K562 (cell line): ENCODE results near the gene CDIPT. TPM values are rescaled to one million over a fixed set of nuclear protein-coding genes. Genes with fewer than 3 reads are reported as not detected.

ENCODE experiments used
- CCNT2 ChIP-seq: IDR thresholded peaks from 2 replicates; pipeline ENCODE4 v1.6.1; 2011; ENCODE audit warnings: borderline replicate concordance, low read depth, mild to moderate bottlenecking, moderate library complexity, mixed read lengths, low read length; ENCODE audit not compliant: insufficient read length; ENCODE audit errors: extremely low read depth
- CXXC5 ChIP-seq: fragments of 250-450 bp; sonication (Bioruptor Pico); IDR thresholded peaks from 2 replicates; pipeline ENCODE4 v1.8.0; 2022; ENCODE audit warnings: inconsistent platforms, mild to moderate bottlenecking, moderate library complexity
- ILF3 ChIP-seq: fragments of 450-650 bp; IDR thresholded peaks from 2 replicates; pipeline ENCODE4 v1.6.1; 2018; ENCODE audit warnings: antibody characterized with exemption, mild to moderate bottlenecking, moderate library complexity, borderline replicate concordance
- MBD2 ChIP-seq: sonication (generic); IDR thresholded peaks from 2 replicates; pipeline ENCODE4 v1.6.1; 2016; ENCODE audit warnings: low read depth, borderline replicate concordance
- SIN3B ChIP-seq: fragments of 450-650 bp; IDR thresholded peaks from 2 replicates; pipeline ENCODE4 v1.6.1; 2017; ENCODE audit warnings: low read depth, mild to moderate bottlenecking, moderate library complexity
- SREBF1 ChIP-seq: fragments of 150-350 bp; IDR thresholded peaks from 2 replicates; pipeline ENCODE4 v1.6.1; 2014; ENCODE audit warnings: antibody characterized with exemption, low read depth, low read length, borderline replicate concordance
- TAF7 ChIP-seq: fragments of 450-650 bp; IDR thresholded peaks from 2 replicates; pipeline ENCODE4 v1.6.1; 2016; ENCODE audit warnings: missing genetic modification characterization, missing compliant biosample characterization
- TEAD4 ChIP-seq, 2 experiments: sonication (generic) in 1 of 2; formaldehyde crosslinking in 1 of 2; IDR thresholded peaks; 2 replicates each; pipeline versions ENCODE4 v1.6.1 to v1.8.0; 2012 to 2022; ENCODE audit warnings: borderline replicate concordance in 1 of 2, inconsistent platforms in 1 of 2, low read length in 1 of 2, mild to moderate bottlenecking in 1 of 2, missing genetic modification reagents in 1 of 2
- TRIM24 ChIP-seq, 2 experiments: fragments of 450-650 bp; IDR thresholded peaks; 2 replicates each; pipeline ENCODE4 v1.6.1; 2016
- ZNF324 ChIP-seq: fragments of 250-450 bp; sonication (Bioruptor Pico); IDR thresholded peaks from 2 replicates; pipeline ENCODE4 v1.4.0; 2020; ENCODE audit warnings: mild to moderate bottlenecking
- polyA plus RNA-seq, 8 experiments: library from polyadenylated mRNA; depleted of rRNA in 4 of 8; stranded (reverse) in 5 of 8; unstranded in 3 of 8; fragments of >200 nt; fragmentation: Nextera tagmentation in 2 of 8; fragmentation: Illumina TruSeq in 1 of 8; extraction: Ambion mirVana in 2 of 8; extraction: Trizol in 1 of 8; gene quantifications; 2 replicates each; pipeline versions ENCODE4 v1.2.1 to v1.2.3, GENCODE V29; 2011 to 2014; ENCODE audit warnings: inconsistent platforms in 1 of 8, missing spikeins in 1 of 8
- total RNA-seq, 7 experiments: library from RNA; depleted of rRNA in 6 of 7; stranded (reverse); fragments of >200 nt in 6 of 7; fragmentation: Illumina TruSeq in 2 of 7; extraction: Trizol in 2 of 7; gene quantifications; 2 replicates each; pipeline versions ENCODE4 v1.2.1 to v1.2.3, GENCODE V29; 2011 to 2021; ENCODE audit warnings: low replicate concordance in 1 of 7
- TF ChIP-seq, protein P1 (sequence below): fragments of 450-650 bp; IDR thresholded peaks from 2 replicates; pipeline ENCODE4 v1.6.1; 2016; ENCODE audit warnings: low read depth
- TF ChIP-seq, protein P2 (sequence below): fragments of 450-650 bp; IDR thresholded peaks from 2 replicates; pipeline ENCODE4 v1.6.1; 2018; ENCODE audit warnings: mild to moderate bottlenecking, low read depth; ENCODE audit not compliant: partially characterized antibody
- TF ChIP-seq, protein P3 (sequence below): sonication (generic); formaldehyde crosslinking; IDR thresholded peaks from 2 replicates; pipeline ENCODE4 v1.9.0; 2022; ENCODE audit warnings: mild to moderate bottlenecking, missing genetic modification reagents
- TF ChIP-seq, protein P4 (sequence below): fragments of 450-650 bp; IDR thresholded peaks from 2 replicates; pipeline ENCODE4 v1.6.1; 2016
- TF ChIP-seq, protein P5 (sequence below), 2 experiments: fragments of 450-650 bp in 1 of 2; sonication (generic) in 1 of 2; formaldehyde crosslinking; conservative IDR thresholded peaks; 2 replicates each; pipeline versions ENCODE4 v1.4.0 to v1.8.1; 2020 to 2022; ENCODE audit warnings: mild to moderate bottlenecking in 1 of 2, missing genetic modification reagents in 1 of 2

CDIPT gene
- total and polyA plus RNA-seq, 9 of the 15 experiments (the other 6 are each of a cell fraction or from before 2014, with no cell fraction given): 1.3 to 37.0 (median 23.0) TPM

DNA sequence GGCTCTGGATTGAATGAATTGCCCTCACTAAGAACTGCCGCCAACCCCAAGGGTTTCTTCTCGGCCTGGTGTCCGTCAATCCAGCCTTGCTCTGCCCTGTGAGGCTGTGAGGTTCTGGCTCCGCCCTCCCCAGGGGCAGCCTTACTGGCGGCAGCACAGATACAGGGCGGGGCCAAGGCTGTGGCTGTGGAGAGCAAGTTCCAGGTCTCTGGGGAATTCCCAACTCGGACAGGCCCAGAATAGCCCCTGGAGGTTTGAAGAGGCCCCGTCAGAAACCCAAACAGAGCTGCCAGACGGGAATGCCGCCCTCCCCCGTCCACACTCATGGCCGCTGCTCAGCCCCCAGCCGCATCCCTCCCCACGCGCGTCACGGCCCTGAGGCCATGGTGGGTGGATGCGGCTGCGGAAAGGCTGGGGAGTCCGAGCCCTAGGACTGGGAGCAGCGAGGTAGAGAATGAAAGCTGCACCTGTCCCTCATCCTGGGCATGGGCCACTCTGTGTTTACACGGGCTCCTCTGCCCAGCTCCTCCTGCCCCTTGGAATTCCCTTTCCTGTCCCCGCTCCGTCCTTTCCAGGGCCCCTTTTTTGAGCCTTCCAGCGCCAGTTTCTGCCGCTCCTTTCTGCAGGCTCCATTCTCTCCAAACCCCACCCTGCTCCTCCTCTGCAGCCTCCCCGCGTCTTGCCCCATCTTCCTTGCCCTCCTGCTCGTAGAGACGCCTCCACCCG is 51.7 kb downstream of the CDIPT start (continued):
- no peak for TF ChIP-seq SREBF1
- no peak for TF ChIP-seq ZNF324 (CRISPR knock-in tag)
- TF ChIP-seq, protein P1, sequence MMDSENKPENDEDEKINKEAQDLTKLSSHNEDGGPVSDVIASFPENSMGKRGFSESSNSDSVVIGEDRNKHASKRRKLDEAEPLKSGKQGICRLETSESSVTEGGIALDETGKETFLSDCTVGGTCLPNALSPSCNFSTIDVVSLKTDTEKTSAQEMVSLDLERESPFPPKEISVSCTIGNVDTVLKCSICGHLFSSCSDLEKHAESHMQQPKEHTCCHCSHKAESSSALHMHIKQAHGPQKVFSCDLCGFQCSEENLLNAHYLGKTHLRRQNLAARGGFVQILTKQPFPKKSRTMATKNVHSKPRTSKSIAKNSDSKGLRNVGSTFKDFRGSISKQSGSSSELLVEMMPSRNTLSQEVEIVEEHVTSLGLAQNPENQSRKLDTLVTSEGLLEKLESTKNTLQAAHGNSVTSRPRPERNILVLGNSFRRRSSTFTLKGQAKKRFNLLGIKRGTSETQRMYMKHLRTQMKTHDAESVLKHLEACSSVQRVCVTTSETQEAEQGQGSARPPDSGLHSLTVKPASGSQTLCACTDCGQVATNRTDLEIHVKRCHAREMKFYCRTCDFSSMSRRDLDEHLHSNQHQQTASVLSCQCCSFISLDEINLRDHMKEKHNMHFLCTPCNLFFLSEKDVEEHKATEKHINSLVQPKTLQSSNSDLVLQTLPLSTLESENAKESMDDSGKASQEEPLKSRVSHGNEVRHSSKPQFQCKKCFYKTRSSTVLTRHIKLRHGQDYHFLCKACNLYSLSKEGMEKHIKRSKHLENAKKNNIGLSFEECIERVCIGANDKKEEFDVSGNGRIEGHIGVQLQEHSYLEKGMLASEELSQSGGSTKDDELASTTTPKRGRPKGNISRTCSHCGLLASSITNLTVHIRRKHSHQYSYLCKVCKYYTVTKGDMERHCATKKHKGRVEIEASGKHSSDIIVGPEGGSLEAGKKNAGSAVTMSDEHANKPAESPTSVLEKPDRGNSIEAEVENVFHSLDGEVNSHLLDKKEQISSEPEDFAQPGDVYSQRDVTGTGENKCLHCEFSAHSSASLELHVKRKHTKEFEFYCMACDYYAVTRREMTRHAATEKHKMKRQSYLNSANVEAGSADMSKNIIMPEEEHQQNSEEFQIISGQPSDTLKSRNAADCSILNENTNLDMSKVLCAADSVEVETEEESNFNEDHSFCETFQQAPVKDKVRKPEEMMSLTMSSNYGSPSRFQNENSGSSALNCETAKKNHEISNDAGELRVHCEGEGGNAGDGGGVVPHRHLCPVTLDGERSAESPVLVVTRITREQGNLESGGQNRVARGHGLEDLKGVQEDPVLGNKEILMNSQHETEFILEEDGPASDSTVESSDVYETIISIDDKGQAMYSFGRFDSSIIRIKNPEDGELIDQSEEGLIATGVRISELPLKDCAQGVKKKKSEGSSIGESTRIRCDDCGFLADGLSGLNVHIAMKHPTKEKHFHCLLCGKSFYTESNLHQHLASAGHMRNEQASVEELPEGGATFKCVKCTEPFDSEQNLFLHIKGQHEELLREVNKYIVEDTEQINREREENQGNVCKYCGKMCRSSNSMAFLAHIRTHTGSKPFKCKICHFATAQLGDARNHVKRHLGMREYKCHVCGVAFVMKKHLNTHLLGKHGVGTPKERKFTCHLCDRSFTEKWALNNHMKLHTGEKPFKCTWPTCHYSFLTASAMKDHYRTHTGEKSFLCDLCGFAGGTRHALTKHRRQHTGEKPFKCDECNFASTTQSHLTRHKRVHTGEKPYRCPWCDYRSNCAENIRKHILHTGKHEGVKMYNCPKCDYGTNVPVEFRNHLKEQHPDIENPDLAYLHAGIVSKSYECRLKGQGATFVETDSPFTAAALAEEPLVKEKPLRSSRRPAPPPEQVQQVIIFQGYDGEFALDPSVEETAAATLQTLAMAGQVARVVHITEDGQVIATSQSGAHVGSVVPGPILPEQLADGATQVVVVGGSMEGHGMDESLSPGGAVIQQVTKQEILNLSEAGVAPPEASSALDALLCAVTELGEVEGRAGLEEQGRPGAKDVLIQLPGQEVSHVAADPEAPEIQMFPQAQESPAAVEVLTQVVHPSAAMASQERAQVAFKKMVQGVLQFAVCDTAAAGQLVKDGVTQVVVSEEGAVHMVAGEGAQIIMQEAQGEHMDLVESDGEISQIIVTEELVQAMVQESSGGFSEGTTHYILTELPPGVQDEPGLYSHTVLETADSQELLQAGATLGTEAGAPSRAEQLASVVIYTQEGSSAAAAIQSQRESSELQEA: no peak
- TF ChIP-seq CCNT2: peak; percentile 76
- TF ChIP-seq CXXC5 (CRISPR knock-in tag): 0 out of 2 replicates have a peak, but pooled peaks have one; percentile 23
- TF ChIP-seq SIN3B: no peak
- peak; percentile 18; the same call in 1 of the 2 replicates for TF ChIP-seq TEAD4 (IDR thresholded peaks at IDR 0.05; ENCODE audit: low read length)
- no peak for TF ChIP-seq TEAD4 (CRISPR knock-in tag; IDR thresholded peaks at IDR 0.05; ENCODE audit: borderline replicate concordance)
- TF ChIP-seq, protein P2, sequence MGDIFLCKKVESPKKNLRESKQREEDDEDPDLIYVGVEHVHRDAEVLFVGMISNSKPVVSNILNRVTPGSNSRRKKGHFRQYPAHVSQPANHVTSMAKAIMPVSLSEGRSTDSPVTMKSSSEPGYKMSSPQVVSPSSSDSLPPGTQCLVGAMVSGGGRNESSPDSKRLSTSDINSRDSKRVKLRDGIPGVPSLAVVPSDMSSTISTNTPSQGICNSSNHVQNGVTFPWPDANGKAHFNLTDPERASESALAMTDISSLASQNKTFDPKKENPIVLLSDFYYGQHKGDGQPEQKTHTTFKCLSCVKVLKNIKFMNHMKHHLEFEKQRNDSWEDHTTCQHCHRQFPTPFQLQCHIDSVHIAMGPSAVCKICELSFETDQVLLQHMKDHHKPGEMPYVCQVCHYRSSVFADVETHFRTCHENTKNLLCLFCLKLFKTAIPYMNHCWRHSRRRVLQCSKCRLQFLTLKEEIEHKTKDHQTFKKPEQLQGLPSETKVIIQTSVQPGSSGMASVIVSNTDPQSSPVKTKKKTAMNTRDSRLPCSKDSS: no peak
- TF ChIP-seq, protein P3, sequence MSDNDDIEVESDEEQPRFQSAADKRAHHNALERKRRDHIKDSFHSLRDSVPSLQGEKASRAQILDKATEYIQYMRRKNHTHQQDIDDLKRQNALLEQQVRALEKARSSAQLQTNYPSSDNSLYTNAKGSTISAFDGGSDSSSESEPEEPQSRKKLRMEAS (CRISPR knock-in tag): peak; percentile 56
- TF ChIP-seq TAF7: no peak
- peak; percentile 27; the same call in 1 of the 2 replicates for TF ChIP-seq ILF3
- no peak for TF ChIP-seq TRIM24 (IDR thresholded peaks at IDR 0.05)
- TF ChIP-seq, protein P4, sequence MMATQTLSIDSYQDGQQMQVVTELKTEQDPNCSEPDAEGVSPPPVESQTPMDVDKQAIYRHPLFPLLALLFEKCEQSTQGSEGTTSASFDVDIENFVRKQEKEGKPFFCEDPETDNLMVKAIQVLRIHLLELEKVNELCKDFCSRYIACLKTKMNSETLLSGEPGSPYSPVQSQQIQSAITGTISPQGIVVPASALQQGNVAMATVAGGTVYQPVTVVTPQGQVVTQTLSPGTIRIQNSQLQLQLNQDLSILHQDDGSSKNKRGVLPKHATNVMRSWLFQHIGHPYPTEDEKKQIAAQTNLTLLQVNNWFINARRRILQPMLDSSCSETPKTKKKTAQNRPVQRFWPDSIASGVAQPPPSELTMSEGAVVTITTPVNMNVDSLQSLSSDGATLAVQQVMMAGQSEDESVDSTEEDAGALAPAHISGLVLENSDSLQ: peak; percentile 96
- TF ChIP-seq, protein P5, sequence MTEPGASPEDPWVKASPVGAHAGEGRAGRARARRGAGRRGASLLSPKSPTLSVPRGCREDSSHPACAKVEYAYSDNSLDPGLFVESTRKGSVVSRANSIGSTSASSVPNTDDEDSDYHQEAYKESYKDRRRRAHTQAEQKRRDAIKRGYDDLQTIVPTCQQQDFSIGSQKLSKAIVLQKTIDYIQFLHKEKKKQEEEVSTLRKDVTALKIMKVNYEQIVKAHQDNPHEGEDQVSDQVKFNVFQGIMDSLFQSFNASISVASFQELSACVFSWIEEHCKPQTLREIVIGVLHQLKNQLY (CRISPR knock-in tag; conservative IDR thresholded peaks at IDR 0.05): no peak
- TF ChIP-seq MBD2: 0 out of 2 replicates have a peak, but pooled peaks have one; percentile 47
